ENCODE data around the gene OAT.

GRCh38 chr10:124370426-124370825, 48.3 kb downstream of the OAT start:
- TF ChIP-seq CTCF (IDR thresholded peaks at IDR 0.05; ENCODE audit: low read length) = no peak
- TF ChIP-seq EZH2 (optimal IDR thresholded peaks at IDR 0.05; ENCODE audit: low read depth, low read length) = no peak
- TF ChIP-seq EZH2phosphoT487 (IDR thresholded peaks at IDR 0.05; ENCODE audit: low read length) = no peak

Measured in MM.1S (cell line).